Stimulated activated CD4-positive, alpha-beta T cell treated with anti-CD3 and anti-CD28 coated beads, TNF-alpha, amount 100 ng/mL, for 1 hour (primary cell): ENCODE data around the gene TNFRSF6B.

Experiments
- DNase-seq, 3 donors: peaks; one replicate each; pipeline ENCODE4 v3.0.0-alpha.2; 2020; ENCODE audit warnings: low read depth in 3 of 3, low spot score in 1 of 3

TNFRSF6B gene

GRCh38 chr20:63735859-63736718 is 39.6 kb downstream of the TNFRSF6B start, which contains the start of gene LIME1:
Gene LIME1, plus strand, starts transcription at chr20:63736664. Its CDS starts 886 bp downstream, at chr20:63737550.
- peak in 2 of 3 donors; percentile 46 to 60 for DNase-seq

DNA sequence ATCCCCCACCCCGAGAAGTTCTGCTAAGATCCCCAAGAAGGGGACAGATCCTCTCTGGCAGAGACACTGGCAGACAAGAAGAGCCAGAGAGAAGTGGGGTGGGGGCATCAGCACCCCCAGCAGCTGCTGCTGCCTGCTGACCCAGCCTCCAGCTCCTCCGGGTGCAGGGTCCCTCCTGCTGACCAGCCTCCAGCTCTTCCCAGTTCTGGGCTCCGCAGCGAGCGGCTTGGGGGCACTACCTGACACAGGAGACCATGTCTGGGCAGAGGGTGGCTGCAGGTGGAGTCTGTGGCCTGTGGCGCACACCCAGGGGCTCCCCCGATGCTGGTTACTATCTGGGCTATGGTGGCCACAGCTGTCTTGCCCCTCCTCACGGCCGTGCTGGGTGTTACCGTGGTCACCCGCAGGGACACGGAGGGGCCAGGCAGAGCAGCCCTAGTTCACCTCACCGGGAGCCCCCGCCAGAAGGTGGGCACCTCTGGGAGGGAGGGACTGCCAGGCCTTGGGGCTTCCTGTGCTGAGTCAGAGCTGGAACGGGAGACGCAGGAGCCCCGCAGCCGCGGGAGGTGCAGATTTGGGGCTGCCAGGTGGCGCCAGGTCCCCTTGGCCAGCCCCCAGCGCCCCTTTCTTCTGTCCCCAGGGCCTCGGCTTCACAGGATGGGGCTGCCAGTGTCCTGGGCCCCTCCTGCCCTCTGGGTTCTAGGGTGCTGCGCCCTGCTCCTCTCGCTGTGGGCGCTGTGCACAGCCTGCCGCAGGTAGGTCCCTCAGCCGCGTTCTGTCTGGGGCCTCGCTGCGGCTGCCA is 40.6 kb downstream of the TNFRSF6B start:
- no peak for DNase-seq

DNA sequence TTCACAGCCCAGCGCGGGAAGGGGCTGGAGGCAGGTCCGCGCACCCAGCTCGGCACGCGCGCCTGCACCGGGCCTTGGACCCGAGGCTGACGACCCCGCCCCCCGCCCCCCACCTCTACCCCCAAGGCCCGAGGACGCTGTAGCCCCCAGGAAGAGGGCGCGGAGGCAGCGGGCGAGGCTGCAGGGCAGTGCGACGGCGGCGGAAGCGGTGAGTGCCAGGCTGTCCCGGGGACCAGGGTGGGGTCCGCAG is 41.2 kb downstream of the TNFRSF6B start:
- DNase-seq, result no peak

- no peak for DNase-seq
These were observed 41.7 kb downstream of the TNFRSF6B start for GRCh38 chr20:63737945-63738686.

DNA sequence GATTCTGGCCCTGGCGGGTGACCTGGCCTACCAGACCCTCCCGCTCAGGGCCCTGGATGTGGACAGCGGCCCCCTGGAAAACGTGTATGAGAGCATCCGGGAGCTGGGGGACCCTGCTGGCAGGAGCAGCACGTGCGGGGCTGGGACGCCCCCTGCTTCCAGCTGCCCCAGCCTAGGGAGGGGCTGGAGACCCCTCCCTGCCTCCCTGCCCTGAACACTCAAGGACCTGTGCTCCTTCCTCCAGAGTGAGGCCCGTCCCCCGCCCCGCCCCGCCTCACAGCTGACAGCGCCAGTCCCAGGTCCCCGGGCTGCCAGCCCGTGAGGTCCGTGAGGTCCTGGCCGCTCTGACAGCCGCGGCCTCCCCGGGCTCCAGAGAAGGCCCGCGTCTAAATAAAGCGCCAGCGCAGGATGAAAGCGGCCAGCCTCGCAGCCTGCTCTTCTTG is 42.3 kb downstream of the TNFRSF6B start:
- DNase-seq, result no peak

DNA sequence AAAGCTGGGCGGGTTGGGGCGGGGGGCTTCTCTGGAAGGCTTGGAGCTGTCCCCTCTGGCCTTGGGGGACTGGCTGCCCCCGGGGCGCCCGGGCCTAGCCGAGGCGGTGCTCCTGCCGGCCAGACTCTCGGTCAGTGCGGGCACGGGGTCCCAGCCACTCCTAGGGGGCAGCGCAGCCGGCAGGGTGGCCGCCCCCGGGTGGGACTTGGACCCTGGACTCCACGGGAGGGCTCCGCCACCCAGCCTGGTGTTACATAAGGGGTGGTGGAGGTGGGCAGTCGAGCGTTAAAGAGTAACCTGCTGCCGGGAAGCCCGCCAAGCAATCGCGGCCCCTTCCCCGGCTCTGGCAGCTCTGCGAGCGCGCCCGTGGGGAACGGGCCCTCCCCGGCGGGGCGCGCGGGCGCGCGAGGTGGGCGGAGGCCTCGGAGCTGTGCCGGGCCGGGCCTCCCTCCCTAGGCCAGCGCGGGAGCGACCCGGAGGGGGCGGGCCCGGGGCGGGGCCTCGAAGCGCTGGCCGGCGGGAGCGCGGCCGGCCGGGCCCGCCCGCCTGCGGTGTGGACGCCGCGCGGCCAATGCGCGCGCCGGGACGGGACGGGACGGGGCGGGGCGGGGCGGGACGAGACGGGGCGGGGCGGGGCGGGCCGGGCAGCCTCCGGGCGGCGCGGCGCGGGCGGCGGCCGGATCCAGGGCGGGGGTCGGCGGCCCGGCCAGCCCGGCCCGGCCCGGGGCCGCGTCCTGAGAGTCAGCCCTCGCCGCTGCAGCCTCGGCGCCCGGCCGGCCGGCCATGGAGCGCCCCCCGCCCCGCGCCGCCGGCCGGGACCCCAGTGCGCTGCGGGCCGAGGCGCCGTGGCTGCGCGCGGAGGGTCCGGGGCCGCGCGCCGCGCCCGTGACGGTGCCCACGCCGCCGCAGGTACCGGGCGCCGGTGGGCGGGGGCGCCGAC is 42.9 kb downstream of the TNFRSF6B start, which contains the start of gene SLC2A4RG:
Gene SLC2A4RG (plus strand): TSS at position 647 of the 940 bp plus-strand sequence. CDS start 137 bp downstream, at position 784.
- DNase-seq, result no peak

DNA sequence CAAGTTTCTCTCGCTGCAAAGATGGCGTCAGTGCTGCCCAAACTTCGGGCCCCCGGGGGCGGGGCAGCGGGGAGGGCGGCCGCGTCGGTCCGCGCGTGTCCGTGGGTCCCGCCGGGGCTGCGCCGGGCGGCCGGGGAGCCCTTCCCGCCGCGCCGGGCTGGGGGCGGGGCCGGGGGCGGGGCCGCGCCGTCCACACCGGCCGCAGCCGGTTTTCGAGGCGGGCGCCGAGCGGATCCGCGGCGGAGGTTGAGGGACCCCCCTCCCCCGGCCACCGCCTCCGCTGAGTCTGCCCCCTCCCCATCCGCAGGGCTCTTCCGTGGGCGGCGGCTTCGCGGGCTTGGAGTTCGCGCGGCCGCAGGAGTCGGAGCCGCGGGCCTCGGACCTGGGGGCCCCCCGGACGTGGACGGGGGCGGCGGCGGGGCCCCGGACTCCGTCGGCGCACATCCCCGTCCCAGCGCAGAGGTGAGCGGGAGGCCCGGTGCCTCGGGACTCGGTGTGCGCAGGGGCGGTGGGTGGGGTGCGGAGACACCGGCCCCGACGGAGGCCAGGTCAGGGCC is 43.7 kb downstream of the TNFRSF6B start:
- DNase-seq, result no peak

DNA sequence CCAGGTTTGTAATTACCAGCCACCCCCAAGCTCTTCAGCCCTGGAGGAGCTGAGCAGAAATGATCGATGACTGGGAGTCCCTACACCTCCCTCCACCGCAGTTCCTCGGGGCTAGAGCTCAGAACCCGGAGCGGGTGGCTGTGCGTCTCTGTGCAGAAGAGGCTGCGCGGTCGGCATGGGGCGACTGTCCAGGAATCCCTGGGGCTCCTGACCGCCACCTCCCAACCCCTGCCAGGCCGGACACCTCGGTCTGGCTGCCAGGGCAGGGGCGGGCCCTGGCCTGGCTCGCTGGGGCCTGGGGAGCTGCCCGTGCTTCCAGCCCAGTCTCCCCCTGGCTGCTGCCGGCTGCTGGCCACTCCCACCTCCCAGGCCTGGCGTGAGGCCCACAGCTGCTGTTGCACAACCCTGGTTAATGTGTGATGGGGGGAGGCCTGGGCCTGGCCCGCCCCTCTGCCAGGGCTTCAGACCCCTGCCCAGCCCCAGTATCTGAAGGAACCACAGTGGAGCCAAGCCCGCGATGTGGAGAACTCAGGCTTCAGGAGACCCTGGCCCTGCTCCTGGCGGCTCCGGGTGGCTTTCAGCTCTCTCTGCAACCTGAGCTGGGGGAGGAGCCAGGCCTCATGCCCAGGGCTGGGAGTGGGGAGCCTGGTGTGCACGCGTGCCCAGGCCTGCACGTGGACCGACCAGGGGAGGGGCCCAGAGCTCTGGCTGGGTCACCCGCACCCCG is 44.3 kb downstream of the TNFRSF6B start:
- DNase-seq, result no peak

GRCh38 chr20:63741354-63741675 is 44.9 kb downstream of the TNFRSF6B start:
- no peak for DNase-seq

DNA sequence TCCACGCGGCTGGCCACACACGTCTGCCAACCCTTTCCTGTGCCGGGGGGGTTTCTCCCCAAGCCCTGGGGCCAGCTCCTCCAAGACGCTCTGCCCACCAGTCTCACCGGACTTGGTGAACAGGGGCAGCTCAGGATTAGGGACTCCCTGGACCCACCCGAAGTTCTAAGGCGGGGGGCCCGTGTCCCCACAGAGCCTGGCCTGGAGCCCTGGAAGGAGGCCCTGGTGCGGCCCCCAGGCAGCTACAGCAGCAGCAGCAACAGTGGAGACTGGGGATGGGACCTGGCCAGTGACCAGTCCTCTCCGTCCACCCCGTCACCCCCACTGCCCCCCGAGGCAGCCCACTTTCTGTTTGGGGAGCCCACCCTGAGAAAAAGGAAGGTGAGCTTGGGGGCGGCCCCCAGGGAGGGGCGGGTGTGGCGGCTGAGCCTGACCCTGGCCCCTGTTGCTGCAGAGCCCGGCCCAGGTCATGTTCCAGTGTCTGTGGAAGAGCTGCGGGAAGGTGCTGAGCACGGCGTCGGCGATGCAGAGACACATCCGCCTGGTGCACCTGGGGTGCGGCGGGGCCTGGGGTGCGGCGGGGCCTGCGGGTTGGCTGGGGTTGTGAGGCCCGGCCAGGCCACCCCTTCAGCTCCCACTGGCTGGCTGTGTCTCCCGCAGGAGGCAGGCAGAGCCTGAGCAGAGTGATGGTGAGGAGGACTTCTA is 45.4 kb downstream of the TNFRSF6B start:
- no peak for DNase-seq

GRCh38 chr20:63742381-63743024 is 46.1 kb downstream of the TNFRSF6B start:
- no peak for DNase-seq

GRCh38 chr20:63743210-63743970 is 46.9 kb downstream of the TNFRSF6B start:
- no peak for DNase-seq

DNA sequence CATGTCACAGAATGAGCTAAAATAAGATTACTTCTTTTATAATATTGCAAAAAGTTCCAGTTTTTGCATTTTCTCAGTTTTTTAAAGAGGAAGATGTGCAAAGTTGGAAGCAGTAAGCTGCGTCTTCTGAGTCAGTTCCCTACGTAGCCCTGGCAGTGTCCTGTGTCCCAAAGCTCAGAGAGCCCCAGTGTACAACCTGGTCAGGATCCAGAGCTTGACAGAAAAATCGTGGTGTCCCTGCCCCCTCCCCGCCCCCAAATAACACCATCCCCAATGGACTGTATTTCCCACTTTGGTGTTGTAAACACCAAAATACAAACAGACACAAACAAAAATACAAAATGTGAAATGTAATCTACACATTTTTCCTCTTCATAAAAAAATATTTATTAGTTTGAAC is 47.7 kb downstream of the TNFRSF6B start:
- no peak for DNase-seq

GRCh38 chr20:63744574-63745423 is 48.3 kb downstream of the TNFRSF6B start:
- DNase-seq, result no peak

DNA sequence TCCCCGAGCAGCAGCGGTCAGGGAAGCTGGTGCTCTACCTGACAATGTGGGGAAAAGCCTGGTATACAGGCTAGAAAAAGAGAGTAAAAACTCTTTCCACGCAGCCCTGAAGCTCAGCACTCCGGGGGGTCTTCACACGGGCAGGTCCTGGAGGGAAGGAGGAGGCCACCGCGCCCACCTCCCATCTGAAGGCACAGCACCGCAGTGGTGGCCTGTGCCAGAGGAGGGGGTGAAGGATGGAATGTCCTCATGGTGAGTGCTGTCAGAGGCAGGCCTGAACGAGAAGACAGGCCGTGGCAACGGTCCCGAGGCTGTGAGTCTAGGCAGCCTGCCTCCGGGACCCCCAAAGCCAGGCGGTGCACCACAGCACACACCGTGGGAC is 49.0 kb downstream of the TNFRSF6B start:
- DNase-seq, result no peak

DNA sequence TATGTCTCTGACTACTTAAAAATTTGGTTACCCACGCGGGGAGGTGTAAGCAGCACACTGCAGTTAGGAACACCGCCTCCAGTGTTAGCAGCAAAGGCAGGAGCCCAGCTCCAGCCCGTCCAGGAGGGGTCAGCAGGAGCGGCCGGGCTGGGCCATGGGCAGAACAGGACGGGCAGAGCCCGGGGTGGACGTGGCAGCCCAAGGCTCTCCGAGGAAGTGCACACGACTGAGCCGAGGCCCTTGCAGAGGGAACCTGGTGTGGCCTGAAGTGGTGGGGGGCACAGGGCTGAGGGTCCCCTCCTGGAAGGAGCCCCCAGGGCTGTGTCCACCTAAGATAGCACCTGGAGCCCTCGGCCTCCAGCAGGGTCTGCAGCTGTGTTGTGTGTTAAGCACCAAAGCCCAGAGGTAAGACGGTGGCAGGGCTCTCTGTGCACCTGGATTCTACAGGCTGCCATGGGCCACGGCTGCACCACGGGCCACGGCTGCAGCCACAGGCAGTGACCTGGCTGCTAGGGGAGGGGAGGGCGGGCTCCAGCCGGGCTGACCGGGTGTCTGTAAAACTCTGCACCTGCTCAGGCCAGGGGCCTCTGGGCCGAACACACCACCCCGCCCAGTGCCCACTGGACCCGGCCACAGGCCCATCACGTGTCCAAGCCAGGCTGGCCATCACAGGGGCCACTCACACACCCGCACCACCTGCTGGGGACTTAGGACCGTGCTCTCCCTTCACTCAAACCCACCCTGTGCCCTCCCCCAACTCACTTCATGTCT is 49.7 kb downstream of the TNFRSF6B start:
- DNase-seq, result no peak
